SK-N-MC (cell line): ENCODE results near the gene LEPROT.

Experiments used
- EZH2 ChIP-seq: fragments of 200-600 bp; sonication (generic); IDR thresholded peaks from one replicate; pipeline ENCODE4 v1.6.1; 2017; ENCODE audit warnings: antibody characterized with exemption
- POLR2AphosphoS5 ChIP-seq: IDR thresholded peaks from 2 replicates; pipeline ENCODE4 v1.6.1; 2012; ENCODE audit warnings: mild to moderate bottlenecking, low read depth, low read length, borderline replicate concordance

DNA sequence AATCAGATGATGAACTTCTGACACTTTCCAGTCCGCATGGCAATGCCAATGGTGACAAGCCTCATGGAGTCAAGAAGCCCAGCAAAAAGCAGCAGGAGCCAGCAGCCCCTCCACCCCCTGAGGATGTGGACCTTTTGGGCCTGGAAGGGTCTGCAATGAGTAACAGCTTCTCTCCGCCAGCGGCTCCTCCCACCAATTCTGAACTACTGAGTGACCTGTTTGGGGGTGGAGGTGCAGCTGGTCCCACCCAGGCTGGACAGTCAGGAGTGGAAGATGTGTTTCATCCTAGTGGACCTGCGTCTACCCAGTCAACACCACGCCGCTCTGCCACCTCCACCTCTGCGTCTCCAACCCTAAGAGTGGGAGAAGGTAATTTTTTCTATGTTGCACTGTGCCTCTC lies 28.0 kb upstream of the LEPROT start:
- TF ChIP-seq POLR2AphosphoS5 (no peak), EZH2 (no peak)
